K562 (cell line): ENCODE results near the gene KIF4B. TPM values are rescaled to one million over a fixed set of nuclear protein-coding genes. Genes with fewer than 3 reads are reported as not detected.

Experiments used
- RB1 ChIP-seq: fragments of 450-650 bp; IDR thresholded peaks from 2 replicates; pipeline ENCODE4 v1.6.1; 2017; ENCODE audit warnings: low read depth, mild to moderate bottlenecking
- RUNX1 ChIP-seq: sonication (generic); IDR thresholded peaks from 2 replicates; pipeline ENCODE4 v1.6.1; 2016; ENCODE audit warnings: antibody characterized with exemption, low read depth
- SNAPC5 ChIP-seq: fragments of 250-450 bp; sonication (Bioruptor Pico); IDR thresholded peaks from 2 replicates; pipeline ENCODE4 v1.8.0; 2021; ENCODE audit warnings: moderate library complexity, mild to moderate bottlenecking, inconsistent platforms
- UBTF ChIP-seq, 2 experiments: IDR thresholded peaks; 2 replicates each; pipeline ENCODE4 v1.6.1; 2012; ENCODE audit warnings: improper control_type of control experiment in 2 of 2, low read depth in 2 of 2, low read length in 2 of 2, borderline replicate concordance in 1 of 2
- polyA plus RNA-seq, 8 experiments: library from polyadenylated mRNA; depleted of rRNA in 4 of 8; stranded (reverse) in 5 of 8; unstranded in 3 of 8; fragments of >200 nt; fragmentation: Nextera tagmentation in 2 of 8; fragmentation: Illumina TruSeq in 1 of 8; extraction: Ambion mirVana in 2 of 8; extraction: Trizol in 1 of 8; gene quantifications; 2 replicates each; pipeline versions ENCODE4 v1.2.1 to v1.2.3, GENCODE V29; 2011 to 2014; ENCODE audit warnings: inconsistent platforms in 1 of 8, missing spikeins in 1 of 8
- total RNA-seq, 7 experiments: library from RNA; depleted of rRNA in 6 of 7; stranded (reverse); fragments of >200 nt in 6 of 7; fragmentation: Illumina TruSeq in 2 of 7; extraction: Trizol in 2 of 7; gene quantifications; 2 replicates each; pipeline versions ENCODE4 v1.2.1 to v1.2.3, GENCODE V29; 2011 to 2021; ENCODE audit warnings: low replicate concordance in 1 of 7
- TF ChIP-seq, protein P1 (sequence below): sonication (generic); formaldehyde crosslinking; IDR thresholded peaks from 2 replicates; pipeline ENCODE4 v1.8.1; 2023; ENCODE audit warnings: mild to moderate bottlenecking, missing genetic modification reagents
- TF ChIP-seq, protein P2 (sequence below): fragments of 250-450 bp; sonication (Bioruptor Pico); IDR thresholded peaks from 2 replicates; pipeline ENCODE4 v1.8.0; 2021; ENCODE audit warnings: borderline replicate concordance, mild to moderate bottlenecking, moderate library complexity; ENCODE audit not compliant: poor library complexity, severe bottlenecking
- TF ChIP-seq, protein P3 (sequence below), 2 experiments: fragments of 450-650 bp; IDR thresholded peaks; 2 replicates each; pipeline ENCODE4 v1.6.1; 2016; ENCODE audit warnings: mild to moderate bottlenecking in 2 of 2, borderline replicate concordance in 1 of 2, low read depth in 1 of 2, moderate library complexity in 1 of 2

The KIF4B gene
- total and polyA plus RNA-seq, 9 of the 15 experiments (the other 6 are each of a cell fraction or from before 2014, with no cell fraction given): 0.01 to 0.09 (median 0.07) TPM; not detected in 2

DNA sequence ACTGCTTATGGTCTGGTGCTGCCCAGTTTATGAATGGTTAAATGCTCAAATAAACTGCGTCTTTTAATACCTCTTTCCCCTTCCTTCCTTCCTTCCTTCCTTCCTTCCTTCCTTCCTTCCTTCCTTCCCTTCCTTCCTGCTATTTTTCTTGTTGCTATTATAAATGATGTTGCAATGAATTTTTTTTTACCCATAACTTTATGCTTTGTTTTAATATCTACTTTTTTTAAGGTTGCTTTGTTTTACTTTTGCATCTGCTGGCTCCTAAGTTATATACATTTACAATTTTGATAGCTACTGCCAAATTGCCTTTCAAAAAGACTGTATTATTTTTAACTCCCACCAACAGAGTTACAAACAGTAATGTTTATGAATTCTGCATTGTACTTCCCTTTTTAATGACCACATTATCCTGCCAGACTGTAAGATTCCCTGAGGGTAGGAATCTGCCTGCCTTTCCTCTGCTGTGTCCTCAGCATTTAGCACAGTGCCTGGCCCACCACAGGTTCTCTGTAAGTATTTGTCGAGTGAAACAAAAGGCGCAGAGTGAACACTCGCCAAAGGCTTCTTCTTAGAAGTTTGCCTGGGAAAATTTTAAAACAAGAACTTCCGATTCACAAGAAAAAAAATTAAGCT is 36.9 kb downstream of the KIF4B start (continued):
- TF ChIP-seq, protein P1, sequence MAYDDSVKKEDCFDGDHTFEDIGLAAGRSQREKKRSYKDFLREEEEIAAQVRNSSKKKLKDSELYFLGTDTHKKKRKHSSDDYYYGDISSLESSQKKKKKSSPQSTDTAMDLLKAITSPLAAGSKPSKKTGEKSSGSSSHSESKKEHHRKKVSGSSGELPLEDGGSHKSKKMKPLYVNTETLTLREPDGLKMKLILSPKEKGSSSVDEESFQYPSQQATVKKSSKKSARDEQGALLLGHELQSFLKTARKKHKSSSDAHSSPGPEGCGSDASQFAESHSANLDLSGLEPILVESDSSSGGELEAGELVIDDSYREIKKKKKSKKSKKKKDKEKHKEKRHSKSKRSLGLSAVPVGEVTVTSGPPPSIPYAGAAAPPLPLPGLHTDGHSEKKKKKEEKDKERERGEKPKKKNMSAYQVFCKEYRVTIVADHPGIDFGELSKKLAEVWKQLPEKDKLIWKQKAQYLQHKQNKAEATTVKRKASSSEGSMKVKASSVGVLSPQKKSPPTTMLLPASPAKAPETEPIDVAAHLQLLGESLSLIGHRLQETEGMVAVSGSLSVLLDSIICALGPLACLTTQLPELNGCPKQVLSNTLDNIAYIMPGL (CRISPR knock-in tag): no peak
- TF ChIP-seq UBTF (IDR thresholded peaks at IDR 0.05; ENCODE audit: borderline replicate concordance in 1 of 2, low read depth in 2 of 2, low read length in 2 of 2): no peak
- TF ChIP-seq, protein P2, sequence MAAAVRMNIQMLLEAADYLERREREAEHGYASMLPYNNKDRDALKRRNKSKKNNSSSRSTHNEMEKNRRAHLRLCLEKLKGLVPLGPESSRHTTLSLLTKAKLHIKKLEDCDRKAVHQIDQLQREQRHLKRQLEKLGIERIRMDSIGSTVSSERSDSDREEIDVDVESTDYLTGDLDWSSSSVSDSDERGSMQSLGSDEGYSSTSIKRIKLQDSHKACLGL (CRISPR knock-in tag): no peak
- TF ChIP-seq RUNX1: no peak
- TF ChIP-seq, protein P3, sequence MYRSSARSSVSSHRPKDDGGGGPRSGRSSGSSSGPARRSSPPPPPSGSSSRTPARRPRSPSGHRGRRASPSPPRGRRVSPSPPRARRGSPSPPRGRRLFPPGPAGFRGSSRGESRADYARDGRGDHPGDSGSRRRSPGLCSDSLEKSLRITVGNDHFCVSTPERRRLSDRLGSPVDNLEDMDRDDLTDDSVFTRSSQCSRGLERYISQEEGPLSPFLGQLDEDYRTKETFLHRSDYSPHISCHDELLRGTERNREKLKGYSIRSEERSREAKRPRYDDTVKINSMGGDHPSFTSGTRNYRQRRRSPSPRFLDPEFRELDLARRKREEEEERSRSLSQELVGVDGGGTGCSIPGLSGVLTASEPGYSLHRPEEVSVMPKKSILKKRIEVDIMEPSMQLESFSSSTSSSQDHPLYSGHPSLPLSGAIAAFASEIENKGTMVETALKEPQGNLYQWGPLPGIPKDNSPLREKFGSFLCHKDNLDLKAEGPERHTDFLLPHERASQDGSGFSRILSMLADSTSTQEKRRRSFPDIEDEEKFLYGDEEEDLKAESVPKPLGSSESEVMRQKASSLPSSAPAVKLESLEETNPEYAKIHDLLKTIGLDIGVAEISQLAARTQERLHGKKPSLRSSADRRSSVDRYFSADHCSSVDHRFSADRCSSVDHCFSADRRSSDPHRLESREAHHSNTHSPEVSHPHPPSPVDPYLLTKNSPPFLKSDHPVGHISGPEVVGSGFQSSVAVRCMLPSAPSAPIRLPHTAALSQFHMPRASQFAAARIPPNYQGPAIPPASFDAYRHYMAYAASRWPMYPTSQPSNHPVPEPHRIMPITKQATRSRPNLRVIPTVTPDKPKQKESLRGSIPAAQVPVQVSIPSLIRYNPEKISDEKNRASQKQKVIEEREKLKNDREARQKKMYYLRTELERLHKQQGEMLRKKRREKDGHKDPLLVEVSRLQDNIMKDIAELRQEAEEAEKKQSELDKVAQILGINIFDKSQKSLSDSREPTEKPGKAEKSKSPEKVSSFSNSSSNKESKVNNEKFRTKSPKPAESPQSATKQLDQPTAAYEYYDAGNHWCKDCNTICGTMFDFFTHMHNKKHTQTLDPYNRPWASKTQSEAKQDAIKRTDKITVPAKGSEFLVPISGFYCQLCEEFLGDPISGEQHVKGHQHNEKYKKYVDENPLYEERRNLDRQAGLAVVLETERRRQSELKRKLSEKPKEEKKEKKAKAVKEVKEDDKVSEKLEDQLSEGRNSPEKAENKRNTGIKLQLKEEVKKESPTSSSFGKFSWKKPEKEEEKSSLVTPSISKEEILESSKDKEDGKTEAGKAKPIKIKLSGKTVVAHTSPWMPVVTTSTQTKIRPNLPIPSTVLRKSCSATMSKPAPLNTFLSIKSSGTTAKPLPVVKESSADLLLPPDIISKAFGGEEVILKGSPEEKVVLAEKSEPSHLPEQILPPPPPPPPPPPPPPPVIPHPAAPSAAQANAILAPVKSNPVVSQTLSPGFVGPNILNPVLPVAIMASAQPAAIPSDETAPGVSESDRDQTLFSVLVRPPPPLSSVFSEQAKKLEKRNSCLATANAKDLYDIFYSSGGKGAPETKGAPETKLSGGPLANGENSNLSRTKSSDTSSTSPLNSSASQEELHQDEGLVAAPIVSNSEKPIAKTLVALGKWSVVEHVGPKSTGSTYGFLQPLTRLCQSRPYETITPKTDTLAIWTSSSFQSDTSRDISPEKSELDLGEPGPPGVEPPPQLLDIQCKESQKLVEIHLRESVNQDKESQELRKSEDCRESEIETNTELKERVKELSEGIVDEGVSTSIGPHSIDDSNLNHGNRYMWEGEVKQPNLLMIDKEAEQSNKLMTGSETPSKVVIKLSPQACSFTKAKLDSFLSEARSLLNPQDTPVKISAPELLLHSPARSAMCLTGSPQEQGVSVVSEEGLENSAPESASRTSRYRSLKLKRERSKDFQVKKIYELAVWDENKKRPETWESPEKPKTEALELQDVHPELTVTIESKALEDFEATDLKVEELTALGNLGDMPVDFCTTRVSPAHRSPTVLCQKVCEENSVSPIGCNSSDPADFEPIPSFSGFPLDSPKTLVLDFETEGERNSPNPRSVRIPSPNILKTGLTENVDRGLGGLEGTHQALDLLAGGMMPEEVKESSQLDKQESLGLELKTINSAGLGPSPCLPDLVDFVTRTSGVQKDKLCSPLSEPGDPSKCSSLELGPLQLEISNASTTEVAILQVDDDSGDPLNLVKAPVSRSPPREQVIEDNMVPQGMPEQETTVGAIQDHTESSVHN (IDR thresholded peaks at IDR 0.05; ENCODE audit: borderline replicate concordance in 1 of 2, low read depth in 1 of 2): no peak
- TF ChIP-seq SNAPC5 (CRISPR knock-in tag): no peak
- no peak for TF ChIP-seq RB1
